Dendritic cell treated with granulocyte-macrophage colony-stimulating factor and Interleukin-4, amounts not matched to agents 40 ng/mL and 50 ng/mL, for 4 days (primary cell): Measurements from ENCODE around the gene YEATS4.
A peak's percentile ranks its signal among the peaks of the same experiment; 100 is the strongest.

Experiments used
- H3K27ac Mint-ChIP-seq: one replicate; pipeline ENCODE4 v1.8.0; 2022; ENCODE audit warnings: mild to moderate bottlenecking, mixed read lengths
- H3K27me3 Mint-ChIP-seq: one replicate; pipeline ENCODE4 v1.8.0; 2022; ENCODE audit warnings: mild to moderate bottlenecking, mixed read lengths
- H3K36me3 Mint-ChIP-seq: one replicate; pipeline ENCODE4 v1.8.0; 2022; ENCODE audit warnings: low read depth, mixed read lengths
- H3K4me1 Mint-ChIP-seq: one replicate; pipeline ENCODE4 v1.8.0; 2022; ENCODE audit warnings: low read depth, mixed read lengths
- H3K4me3 Mint-ChIP-seq: one replicate; pipeline ENCODE4 v1.8.0; 2022; ENCODE audit warnings: mild to moderate bottlenecking, moderate library complexity, mixed read lengths
- H3K9me3 Mint-ChIP-seq: one replicate; pipeline ENCODE4 v1.8.0; 2022; ENCODE audit warnings: mixed read lengths
- intact Hi-C: fragments of 100-400 bp; cut with micrococcal nuclease; formaldehyde crosslinking; loops from one replicate; pipeline ENCODE4 v1.15.0; 2022

Gene YEATS4

GRCh38 chr12:69350002-69350626, 9.4 kb upstream of the YEATS4 start:
- peaks cover 47% of the 10 kb centered on the region for H3K36me3 Mint-ChIP-seq
- H3K9me3 Mint-ChIP-seq = no peaks in the 10 kb centered on the region
- no peak overlapping the region for H3K27ac Mint-ChIP-seq
- intact Hi-C loops = no loop called here
- peaks cover 22% of the 10 kb centered on the region for H3K4me1 Mint-ChIP-seq
- H3K4me3 Mint-ChIP-seq = peak overlapping the region; percentile 73
- H3K27me3 Mint-ChIP-seq = no peaks in the 10 kb centered on the region

- Mint-ChIP-seq H3K27me3 (no peaks in the 10 kb centered on the region), H3K4me1 (peaks cover 20% of the 10 kb centered on the region), H3K27ac (no peak overlapping the region), H3K4me3 (peak overlapping the region; percentile 72), H3K36me3 (peaks cover 47% of the 10 kb centered on the region), H3K9me3 (no peaks in the 10 kb centered on the region)
- intact Hi-C loops = no loop called here
Observed at GRCh38 chr12:69350777-69351176, 8.8 kb upstream of the YEATS4 start.

GRCh38 chr12:69351462-69352236, 7.9 kb upstream of the YEATS4 start:
- no peak overlapping the region for H3K27ac Mint-ChIP-seq
- no peaks in the 10 kb centered on the region for H3K27me3 Mint-ChIP-seq
- H3K36me3 Mint-ChIP-seq = peaks cover 47% of the 10 kb centered on the region
- H3K4me3 Mint-ChIP-seq = peak overlapping the region; percentile 6
- intact Hi-C loops = no loop called here
- no peaks in the 10 kb centered on the region for H3K9me3 Mint-ChIP-seq
- peaks cover 18% of the 10 kb centered on the region for H3K4me1 Mint-ChIP-seq

- intact Hi-C loops = no loop called here
- Mint-ChIP-seq H3K27ac (no peak overlapping the region), H3K4me1 (peaks cover 25% of the 10 kb centered on the region), H3K36me3 (peaks cover 47% of the 10 kb centered on the region), H3K27me3 (no peaks in the 10 kb centered on the region), H3K4me3 (no peak overlapping the region), H3K9me3 (no peaks in the 10 kb centered on the region)
Observed at GRCh38 chr12:69352904-69353303, 6.6 kb upstream of the YEATS4 start.

GRCh38 chr12:69354172-69354555, 5.4 kb upstream of the YEATS4 start:
- intact Hi-C loops = no loop called here
- no peaks in the 10 kb centered on the region for H3K9me3 Mint-ChIP-seq
- no peaks in the 10 kb centered on the region for H3K27me3 Mint-ChIP-seq
- H3K27ac Mint-ChIP-seq = peak overlapping the region; percentile 26
- H3K4me1 Mint-ChIP-seq = peaks cover 29% of the 10 kb centered on the region
- peaks cover 41% of the 10 kb centered on the region for H3K36me3 Mint-ChIP-seq
- H3K4me3 Mint-ChIP-seq = no peak overlapping the region

GRCh38 chr12:69354556-69355187, 4.9 kb upstream of the YEATS4 start:
- Mint-ChIP-seq H3K27ac (peak overlapping the region; percentile 26), H3K27me3 (no peaks in the 10 kb centered on the region)

GRCh38 chr12:69355363-69356028, 4.0 kb upstream of the YEATS4 start:
- no peak overlapping the region for H3K4me3 Mint-ChIP-seq
- H3K4me1 Mint-ChIP-seq = peaks cover 34% of the 10 kb centered on the region
- H3K27ac Mint-ChIP-seq = no peak overlapping the region
- H3K9me3 Mint-ChIP-seq = no peaks in the 10 kb centered on the region
- no peaks in the 10 kb centered on the region for H3K27me3 Mint-ChIP-seq
- intact Hi-C loops = loop anchor here (2.0 to 5.0 kb wide), 2 partner anchors 65 to 217 kb away; no protein-coding TSS in a partner anchor
- H3K36me3 Mint-ChIP-seq = peaks cover 34% of the 10 kb centered on the region

More at GRCh38 chr12:69354556-69355187, 4.9 kb upstream of the YEATS4 start:
- no peak overlapping the region for H3K4me3 Mint-ChIP-seq
- peaks cover 41% of the 10 kb centered on the region for H3K36me3 Mint-ChIP-seq
- peaks cover 34% of the 10 kb centered on the region for H3K4me1 Mint-ChIP-seq
- H3K9me3 Mint-ChIP-seq = no peaks in the 10 kb centered on the region
- intact Hi-C loops = loop anchor here (5.0 kb wide), 1 partner anchor 218 kb away; no protein-coding TSS in a partner anchor

- intact Hi-C loops = loop anchor here (1.0 kb wide), 1 partner anchor 225 kb away; the partner anchor contains the start of gene CCT2
- Mint-ChIP-seq H3K4me1 (peaks cover 23% of the 10 kb centered on the region), H3K27me3 (no peaks in the 10 kb centered on the region), H3K4me3 (peak overlapping the region; percentile 78), H3K36me3 (peaks cover 14% of the 10 kb centered on the region), H3K9me3 (no peaks in the 10 kb centered on the region), H3K27ac (peak overlapping the region; percentile 87)
Observed at GRCh38 chr12:69360348-69360672, 767 bp downstream of the YEATS4 start.

- Mint-ChIP-seq H3K4me1 (no peaks in the 10 kb centered on the region), H3K27me3 (no peaks in the 10 kb centered on the region), H3K27ac (no peak overlapping the region), H3K4me3 (no peak overlapping the region), H3K9me3 (no peaks in the 10 kb centered on the region), H3K36me3 (peaks cover 57% of the 10 kb centered on the region)
- intact Hi-C loops = no loop called here
Observed at GRCh38 chr12:69366796-69367195, 7.3 kb downstream of the YEATS4 start.

GRCh38 chr12:69368171-69368570, 8.6 kb downstream of the YEATS4 start:
- Mint-ChIP-seq H3K9me3 (no peaks in the 10 kb centered on the region), H3K4me3 (no peak overlapping the region), H3K27ac (no peak overlapping the region), H3K36me3 (peaks cover 71% of the 10 kb centered on the region), H3K27me3 (no peaks in the 10 kb centered on the region), H3K4me1 (no peaks in the 10 kb centered on the region)
- intact Hi-C loops = no loop called here

GRCh38 chr12:69383074-69383473, 23.5 kb downstream of the YEATS4 start:
- Mint-ChIP-seq H3K9me3 (no peaks in the 10 kb centered on the region), H3K27me3 (no peaks in the 10 kb centered on the region), H3K36me3 (peaks cover 53% of the 10 kb centered on the region), H3K4me1 (no peaks in the 10 kb centered on the region), H3K4me3 (no peak overlapping the region), H3K27ac (no peak overlapping the region)
- intact Hi-C loops = loop anchor here (10.0 kb wide), 1 partner anchor 82 kb away; no protein-coding TSS in a partner anchor

GRCh38 chr12:69385038-69385437, 25.5 kb downstream of the YEATS4 start:
- H3K4me3 Mint-ChIP-seq = no peak overlapping the region
- no peaks in the 10 kb centered on the region for H3K4me1 Mint-ChIP-seq
- intact Hi-C loops = loop anchor here (10.0 kb wide), 1 partner anchor 80 kb away; no protein-coding TSS in a partner anchor
- no peaks in the 10 kb centered on the region for H3K27me3 Mint-ChIP-seq
- H3K27ac Mint-ChIP-seq = no peak overlapping the region
- H3K9me3 Mint-ChIP-seq = no peaks in the 10 kb centered on the region
- H3K36me3 Mint-ChIP-seq = peaks cover 34% of the 10 kb centered on the region

GRCh38 chr12:69386921-69387320, 27.4 kb downstream of the YEATS4 start:
- H3K27me3 Mint-ChIP-seq = no peaks in the 10 kb centered on the region
- no peaks in the 10 kb centered on the region for H3K9me3 Mint-ChIP-seq
- no peak overlapping the region for H3K27ac Mint-ChIP-seq
- H3K4me1 Mint-ChIP-seq = no peaks in the 10 kb centered on the region
- intact Hi-C loops = loop anchor here (10.0 kb wide), 1 partner anchor 78 kb away; no protein-coding TSS in a partner anchor
- H3K36me3 Mint-ChIP-seq = peaks cover 35% of the 10 kb centered on the region
- no peak overlapping the region for H3K4me3 Mint-ChIP-seq
